Gastroesophageal sphincter (tissue), 4 donors: Measurements from ENCODE around the gene ZBED6. TPM values are rescaled to one million over a fixed set of nuclear protein-coding genes. Genes with fewer than 3 reads are reported as not detected.
"Not testable (repeated sequence)": the region's sequence is repeated elsewhere in the genome, so short reads cannot be mapped to it uniquely, and the experiment has no call there.

Source experiments
- ATAC-seq: fragments of 150-250 bp; one replicate; pipeline ENCODE4 v1.9.1; 2016; ENCODE audit warnings: mild to moderate bottlenecking, moderate library complexity
- H3K27ac ChIP-seq, 4 donors: fragments of 200-600 bp; sonication (generic) in 3 of 4; 1 replicate in 3 of 4; 2 replicates in 1 of 4; pipeline ENCODE4 v1.5.1; 2016 to 2019
- H3K27me3 ChIP-seq: fragments of 200-600 bp; sonication (generic); one replicate; pipeline ENCODE4 v1.5.1; 2019
- H3K36me3 ChIP-seq, 2 donors: fragments of 200-600 bp; sonication (generic); one replicate each; pipeline ENCODE4 v1.5.1; 2019; ENCODE audit warnings: control low read depth in 1 of 2
- H3K4me1 ChIP-seq, 3 donors: fragments of 200-600 bp; sonication (generic); 1 replicate in 2 of 3; 2 replicates in 1 of 3; pipeline ENCODE4 v1.5.1; 2016 to 2019; ENCODE audit warnings: control low read depth in 2 of 3
- H3K4me3 ChIP-seq, 2 donors: fragments of 200-600 bp; sonication (generic); one replicate each; pipeline ENCODE4 v1.5.1; 2019; ENCODE audit warnings: mild to moderate bottlenecking in 1 of 2, moderate library complexity in 1 of 2
- H3K9me3 ChIP-seq, 3 donors: fragments of 200-600 bp; sonication (generic); one replicate each; pipeline ENCODE4 v1.5.1; 2017 to 2019; ENCODE audit warnings: control low read depth in 2 of 3
- EP300 ChIP-seq: sonication (generic); formaldehyde crosslinking; IDR thresholded peaks from one replicate; pipeline ENCODE4 v1.6.1; 2017; ENCODE audit warnings: antibody characterized with exemption, mild to moderate bottlenecking
- POLR2A ChIP-seq, 2 donors: fragments of 450-650 bp; IDR thresholded peaks; one replicate each; pipeline ENCODE4 v1.6.1; 2017; ENCODE audit warnings: antibody characterized with exemption in 2 of 2, mild to moderate bottlenecking in 2 of 2, moderate library complexity in 1 of 2
- POLR2AphosphoS5 ChIP-seq: sonication (generic); formaldehyde crosslinking; IDR thresholded peaks from one replicate; pipeline ENCODE4 v1.6.1; 2017; ENCODE audit warnings: antibody characterized with exemption
- WGBS, 2 donors: methylation state at CpG; one replicate each; pipeline ENCODE4 v1.1.5; 2018; ENCODE audit warnings: low coverage in 1 of 2; 5-methylcytosine and 5-hydroxymethylcytosine counted together
- total RNA-seq, 4 donors: library from RNA; depleted of rRNA; stranded (reverse); fragments of >200 nt; gene quantifications; one replicate each; pipeline ENCODE4 v1.1.0, GENCODE V29; 2016
- TF ChIP-seq, protein P1 (sequence below), 4 experiments: fragments of 200-600 bp in 2 of 4; fragments of 450-650 bp in 2 of 4; sonication (generic) in 1 of 4; IDR thresholded peaks; one replicate each; pipeline ENCODE4 v1.5.1; 2017 to 2019; ENCODE audit warnings: antibody characterized with exemption in 4 of 4, mild to moderate bottlenecking in 2 of 4, moderate library complexity in 2 of 4

Gene ZBED6
- total RNA-seq, 4 donors from 2014 or later, result 11.6 to 19.9 (median 18.7) TPM

DNA sequence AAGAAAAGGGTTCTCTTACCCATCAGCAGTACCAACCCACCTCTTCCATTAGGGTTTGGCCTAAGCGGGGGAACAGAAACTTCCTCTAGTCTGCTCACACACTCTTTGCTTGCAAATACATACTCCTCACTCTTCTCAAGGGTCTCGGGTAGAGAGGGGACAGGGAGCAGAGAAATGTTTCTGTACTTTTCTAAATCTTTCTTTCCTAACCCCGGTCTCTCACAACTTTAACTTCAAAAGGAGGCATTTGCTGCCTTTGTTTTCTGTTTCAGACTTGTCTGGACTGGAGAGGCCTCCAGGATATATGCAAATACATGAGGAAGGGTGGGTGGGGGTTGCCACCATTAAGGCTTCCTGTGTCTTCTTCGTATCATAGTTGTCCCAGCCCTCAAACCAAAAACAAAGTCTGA is 41.0 kb upstream of the ZBED6 start:
- H3K9me3 ChIP-seq, result no peaks in the 10 kb centered on the region
- H3K4me1 ChIP-seq, result peaks cover 0 to 3% (median 0%) of the 10 kb centered on the region in 3 donors
- H3K27ac ChIP-seq, result no peak overlapping the region
- no peak overlapping the region for H3K4me3 ChIP-seq
- no peak for ATAC-seq
- WGBS, 2 donors, result 86 to 89% methylated on average over 4 of the region's 4 CpGs
- H3K36me3 ChIP-seq, result no peaks in the 10 kb centered on the region
- no peaks in the 10 kb centered on the region for H3K27me3 ChIP-seq
- TF ChIP-seq, protein P1, sequence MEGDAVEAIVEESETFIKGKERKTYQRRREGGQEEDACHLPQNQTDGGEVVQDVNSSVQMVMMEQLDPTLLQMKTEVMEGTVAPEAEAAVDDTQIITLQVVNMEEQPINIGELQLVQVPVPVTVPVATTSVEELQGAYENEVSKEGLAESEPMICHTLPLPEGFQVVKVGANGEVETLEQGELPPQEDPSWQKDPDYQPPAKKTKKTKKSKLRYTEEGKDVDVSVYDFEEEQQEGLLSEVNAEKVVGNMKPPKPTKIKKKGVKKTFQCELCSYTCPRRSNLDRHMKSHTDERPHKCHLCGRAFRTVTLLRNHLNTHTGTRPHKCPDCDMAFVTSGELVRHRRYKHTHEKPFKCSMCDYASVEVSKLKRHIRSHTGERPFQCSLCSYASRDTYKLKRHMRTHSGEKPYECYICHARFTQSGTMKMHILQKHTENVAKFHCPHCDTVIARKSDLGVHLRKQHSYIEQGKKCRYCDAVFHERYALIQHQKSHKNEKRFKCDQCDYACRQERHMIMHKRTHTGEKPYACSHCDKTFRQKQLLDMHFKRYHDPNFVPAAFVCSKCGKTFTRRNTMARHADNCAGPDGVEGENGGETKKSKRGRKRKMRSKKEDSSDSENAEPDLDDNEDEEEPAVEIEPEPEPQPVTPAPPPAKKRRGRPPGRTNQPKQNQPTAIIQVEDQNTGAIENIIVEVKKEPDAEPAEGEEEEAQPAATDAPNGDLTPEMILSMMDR (IDR thresholded peaks at IDR 0.05), result no peak
- TF ChIP-seq EP300, result no peak
- no peak for TF ChIP-seq POLR2A (IDR thresholded peaks at IDR 0.05)
- no peak for TF ChIP-seq POLR2AphosphoS5

DNA sequence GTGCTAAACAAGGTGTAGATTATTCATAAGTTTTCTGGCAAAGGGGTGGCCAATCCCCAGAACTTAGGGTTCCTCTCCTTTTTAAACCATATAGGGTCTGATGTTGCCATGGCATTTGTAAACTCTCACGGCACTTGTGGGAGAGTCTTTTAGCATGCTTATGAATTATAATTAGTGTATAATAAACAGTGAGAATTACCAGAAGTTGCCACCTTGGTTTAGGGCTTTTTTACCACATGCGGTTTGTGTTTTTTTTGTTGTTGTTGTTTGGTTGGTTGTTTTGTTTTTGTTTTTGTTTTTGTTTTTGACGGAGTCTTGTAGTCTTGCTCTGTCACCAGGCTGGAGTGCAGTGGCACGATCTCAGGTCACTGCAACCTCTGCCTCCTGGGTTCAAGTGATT is 39.4 kb upstream of the ZBED6 start:
- WGBS, 2 donors, result 79 to 83% methylated on average over 2 to 3 of the region's 4 CpGs

DNA sequence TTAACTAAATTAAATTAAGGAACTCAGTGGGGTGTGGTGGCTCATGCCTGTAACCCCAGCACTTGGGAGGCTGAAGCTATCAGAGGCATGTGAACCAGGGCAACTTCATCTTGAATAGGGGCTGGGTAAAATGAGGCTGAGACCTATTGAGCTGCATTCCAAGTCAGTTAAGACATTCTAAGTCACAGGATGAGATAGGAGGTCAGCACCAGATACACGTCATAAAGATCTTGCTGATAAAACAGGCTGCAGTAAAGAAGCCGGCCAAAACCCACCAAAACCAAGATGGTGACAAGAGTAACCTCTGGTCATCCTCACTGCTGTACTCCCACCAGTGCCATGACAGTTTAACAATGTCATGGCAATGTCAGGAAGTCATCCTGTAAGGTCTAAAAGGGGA is 36.7 kb upstream of the ZBED6 start:
- not testable (repeated sequence) for H3K27me3 ChIP-seq, H3K36me3 ChIP-seq, H3K27ac ChIP-seq, H3K9me3 ChIP-seq, H3K4me3 ChIP-seq, ATAC-seq, H3K4me1 ChIP-seq
- WGBS, 2 donors, result 65% methylated on average over 2 of the region's 2 CpGs; no CpG with 5 or more reads in 1 of the 2 donors

More for the DNA sequence above, 39.4 kb upstream of the ZBED6 start:
- Histone ChIP-seq H3K27ac (no peak overlapping the region), H3K36me3 (no peaks in the 10 kb centered on the region), H3K9me3 (no peaks in the 10 kb centered on the region), H3K4me3 (no peak overlapping the region), H3K27me3 (no peaks in the 10 kb centered on the region), H3K4me1 (peaks cover 0 to 2% (median 0%) of the 10 kb centered on the region in 3 donors)
- TF ChIP-seq EP300, result no peak
- ATAC-seq, result no peak

DNA sequence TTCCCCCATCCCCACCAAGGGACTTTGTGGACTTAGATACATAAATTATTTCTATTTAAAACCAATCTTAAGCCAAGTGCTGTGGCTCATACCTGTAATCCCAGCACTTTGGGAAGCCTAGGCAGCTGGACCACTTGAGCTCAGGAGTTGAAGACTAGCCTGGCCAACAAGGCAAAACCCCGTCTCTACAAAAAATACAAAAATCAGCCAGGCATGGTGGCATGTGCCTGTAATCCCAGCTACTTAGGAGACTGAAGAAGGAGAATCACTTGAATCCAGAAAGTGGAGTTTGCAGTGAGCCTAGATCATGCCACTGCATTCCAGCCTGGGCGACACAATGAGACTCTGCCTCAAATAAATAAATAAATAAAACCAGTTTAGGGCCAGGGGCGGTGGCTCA is 34.9 kb upstream of the ZBED6 start:
- Histone ChIP-seq H3K9me3 (no peaks in the 10 kb centered on the region), H3K27me3 (no peaks in the 10 kb centered on the region), H3K27ac (no peak overlapping the region), H3K36me3 (no peaks in the 10 kb centered on the region), H3K4me3 (no peak overlapping the region), H3K4me1 (no peaks in the 10 kb centered on the region)
- TF ChIP-seq POLR2AphosphoS5, result no peak
- TF ChIP-seq EP300, result no peak
- TF ChIP-seq, protein P1 (IDR thresholded peaks at IDR 0.05), result no peak
- TF ChIP-seq POLR2A (IDR thresholded peaks at IDR 0.05), result no peak
- WGBS, 2 donors, result 89 to 100% methylated on average over 1 to 2 of the region's 3 CpGs
- no peak for ATAC-seq

DNA sequence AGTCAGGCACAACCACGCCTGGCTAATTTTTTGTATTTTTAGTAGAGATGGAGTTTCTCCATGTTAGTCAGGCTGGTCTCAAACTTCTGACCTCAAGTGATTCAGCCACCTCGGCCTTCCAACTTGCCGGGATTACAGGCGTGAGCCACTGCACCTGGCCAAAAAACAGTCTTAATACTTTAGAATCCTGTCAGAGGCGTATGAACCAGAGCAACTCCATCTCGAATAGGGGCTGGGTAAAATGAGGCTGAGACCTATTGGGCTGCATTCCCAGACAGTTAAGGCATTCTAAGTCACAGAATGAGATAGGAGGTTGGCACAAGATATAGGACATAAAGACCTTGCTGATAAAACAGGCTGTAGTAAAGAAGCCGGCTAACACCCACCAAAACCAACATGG is 33.5 kb upstream of the ZBED6 start:
- not testable (repeated sequence) for H3K36me3 ChIP-seq, H3K27me3 ChIP-seq, ATAC-seq, H3K4me1 ChIP-seq, H3K9me3 ChIP-seq, H3K27ac ChIP-seq, H3K4me3 ChIP-seq
- WGBS, 2 donors, result 82% methylated on average over 6 of the region's 7 CpGs; no CpG with 5 or more reads in 1 of the 2 donors

DNA sequence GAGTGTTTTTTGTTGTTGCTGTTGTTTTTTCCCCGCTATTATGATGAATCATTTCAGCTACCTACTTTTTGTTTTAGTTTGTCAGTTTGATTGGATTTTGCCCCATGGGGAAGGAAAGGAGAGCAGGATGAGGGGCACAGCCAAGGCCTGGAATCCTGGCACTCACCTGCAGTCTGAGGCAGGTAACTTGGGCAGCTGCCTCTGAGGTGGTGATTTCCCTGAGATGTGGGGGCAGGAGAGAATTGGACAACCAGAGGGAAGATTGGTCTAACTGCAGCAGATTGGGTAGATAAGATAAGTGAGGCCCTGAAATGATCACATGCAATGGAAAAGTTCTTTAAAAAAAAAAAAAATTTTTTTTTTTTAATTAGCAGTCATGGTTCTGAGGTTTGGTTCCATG is 31.9 kb upstream of the ZBED6 start:
- ATAC-seq, result no peak
- H3K4me3 ChIP-seq, result no peak overlapping the region

More for the DNA sequence above, 31.9 kb upstream of the ZBED6 start:
- Histone ChIP-seq H3K4me1 (no peaks in the 10 kb centered on the region), H3K27me3 (no peaks in the 10 kb centered on the region), H3K36me3 (no peaks in the 10 kb centered on the region), H3K27ac (no peak overlapping the region), H3K9me3 (no peaks in the 10 kb centered on the region)
- 100% methylated on average over 1 of the region's 1 CpG for WGBS, 2 donors
- no peak for TF ChIP-seq POLR2A (IDR thresholded peaks at IDR 0.05)
- TF ChIP-seq POLR2AphosphoS5, result no peak
- TF ChIP-seq, protein P1 (IDR thresholded peaks at IDR 0.05), result no peak
- no peak for TF ChIP-seq EP300
